ENCODE measurements around the gene MYO18A. TPM values are rescaled to one million over a fixed set of nuclear protein-coding genes. Genes with fewer than 3 reads are reported as not detected.

MYO18A gene
- total and polyA plus RNA-seq, 10 of the 15 experiments (the other 5 are each of a cell fraction or from before 2014, with no cell fraction given): 2.9 to 66.0 (median 24.5) TPM

DNA sequence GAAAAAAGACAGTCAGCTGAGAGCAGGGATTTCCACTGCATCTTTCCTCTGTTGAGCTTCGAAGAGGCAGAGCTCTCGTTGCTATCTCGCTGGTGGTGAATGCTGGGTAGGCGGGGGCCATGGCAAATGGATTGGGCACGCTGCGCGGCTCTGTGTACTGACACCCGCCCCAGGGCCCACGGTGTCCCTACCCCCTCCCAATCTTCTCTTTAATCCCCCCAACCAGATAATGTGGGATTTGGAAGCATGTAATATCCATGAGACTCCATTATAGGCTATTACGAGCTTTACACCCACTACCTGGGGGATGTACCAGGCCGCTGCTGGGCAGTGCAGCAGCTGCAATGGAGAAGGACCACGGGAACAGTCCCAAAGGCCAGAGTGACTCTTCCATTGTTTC is 129.0 kb downstream of the MYO18A start:
- Histone ChIP-seq H3K79me2 (ENCODE audit: control insufficient read depth, insufficient read depth, low read length) (no peaks in the 10 kb centered on the region), H3K9ac (ENCODE audit: control insufficient read depth, insufficient read depth, low read length) (no peak overlapping the region), H3K4me2 (ENCODE audit: control insufficient read depth, insufficient read depth) (no peak overlapping the region), H3K27me3 (replicated peaks in 1 of 2; ENCODE audit: control insufficient read depth in 2 of 2, insufficient read depth in 2 of 2, low read length in 1 of 2) (peaks cover 2 to 4% of the 10 kb centered on the region in 2 experiments; a peak in 3 of 4 replicates), H4K20me1 (ENCODE audit: control insufficient read depth, insufficient read depth) (no peaks in the 10 kb centered on the region), H3K4me1 (ENCODE audit: control insufficient read depth, insufficient read depth, low read length) (no peaks in the 10 kb centered on the region), H2AFZ (ENCODE audit: control insufficient read depth, low read depth, low read length) (no peak overlapping the region), H3K4me3 (no peak overlapping the region), H3K36me3 (ENCODE audit: control insufficient read depth in 2 of 2, insufficient read depth in 2 of 2, low read length in 1 of 2) (no peaks in the 10 kb centered on the region), H3K9me3 (replicated peaks; ENCODE audit: control insufficient read depth, insufficient read depth, low read length) (no peaks in the 10 kb centered on the region), H3K27ac (ENCODE audit: control insufficient read depth, insufficient read depth) (no peak overlapping the region)
- ChIA-PET CTCF (no interaction called here), SMC1A (ENCODE audit: uncharacterized antibody, unreplicated experiment) (no interaction called here), POLR2A (no interaction called here), RAD21 (ENCODE audit: unreplicated experiment) (no interaction called here)
- BruUV-seq (replicated peaks): no TSS peak
- in situ Hi-C loops (cut with MboI) (no loop called here), intact Hi-C loops (cut with micrococcal nuclease; ENCODE audit: unreplicated experiment) (loop anchor here (10.0 kb wide), 1 partner anchor 76 kb away; no protein-coding TSS in a partner anchor)
- no peak for DNase-seq (ENCODE audit: low read depth, low spot score)
- FAIRE-seq: no peak
- WGBS (ENCODE audit: insufficient coverage, insufficient replicate concordance, low lambda C conversion rate, missing lambda C conversion rate): 43% methylated on average over 12 of the region's 12 CpGs
- ATAC-seq: no peak
- TF ChIP-seq ZBED1 (IDR thresholded peaks at IDR 0.05; ENCODE audit: borderline replicate concordance) (no peak), WRNIP1 (IDR thresholded peaks at IDR 0.05; ENCODE audit: borderline replicate concordance, low read depth, low read length) (no peak), EP300 (IDR thresholded peaks at IDR 0.05; ENCODE audit: borderline replicate concordance in 1 of 2, control insufficient read depth in 1 of 2, low read depth in 2 of 2, low read length in 2 of 2) (no peak), FOS (IDR thresholded peaks at IDR 0.05; ENCODE audit: borderline replicate concordance, extremely low read depth, insufficient read length) (no peak), MTA2 (IDR thresholded peaks at IDR 0.05; ENCODE audit: low read depth) (no peak), MYC (IDR thresholded peaks at IDR 0.05; ENCODE audit: insufficient read depth, insufficient read length, insufficient replicate concordance, low read length, severe bottlenecking) (no peak), KDM1A (IDR thresholded peaks at IDR 0.05; ENCODE audit: borderline replicate concordance) (no peak)
- TF ChIP-seq, protein P1, sequence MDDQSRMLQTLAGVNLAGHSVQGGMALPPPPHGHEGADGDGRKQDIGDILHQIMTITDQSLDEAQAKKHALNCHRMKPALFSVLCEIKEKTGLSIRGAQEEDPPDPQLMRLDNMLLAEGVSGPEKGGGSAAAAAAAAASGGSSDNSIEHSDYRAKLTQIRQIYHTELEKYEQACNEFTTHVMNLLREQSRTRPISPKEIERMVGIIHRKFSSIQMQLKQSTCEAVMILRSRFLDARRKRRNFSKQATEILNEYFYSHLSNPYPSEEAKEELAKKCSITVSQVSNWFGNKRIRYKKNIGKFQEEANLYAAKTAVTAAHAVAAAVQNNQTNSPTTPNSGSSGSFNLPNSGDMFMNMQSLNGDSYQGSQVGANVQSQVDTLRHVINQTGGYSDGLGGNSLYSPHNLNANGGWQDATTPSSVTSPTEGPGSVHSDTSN (IDR thresholded peaks at IDR 0.05; ENCODE audit: insufficient replicate concordance, low read depth, low read length): no peak
- TF ChIP-seq, protein P2, sequence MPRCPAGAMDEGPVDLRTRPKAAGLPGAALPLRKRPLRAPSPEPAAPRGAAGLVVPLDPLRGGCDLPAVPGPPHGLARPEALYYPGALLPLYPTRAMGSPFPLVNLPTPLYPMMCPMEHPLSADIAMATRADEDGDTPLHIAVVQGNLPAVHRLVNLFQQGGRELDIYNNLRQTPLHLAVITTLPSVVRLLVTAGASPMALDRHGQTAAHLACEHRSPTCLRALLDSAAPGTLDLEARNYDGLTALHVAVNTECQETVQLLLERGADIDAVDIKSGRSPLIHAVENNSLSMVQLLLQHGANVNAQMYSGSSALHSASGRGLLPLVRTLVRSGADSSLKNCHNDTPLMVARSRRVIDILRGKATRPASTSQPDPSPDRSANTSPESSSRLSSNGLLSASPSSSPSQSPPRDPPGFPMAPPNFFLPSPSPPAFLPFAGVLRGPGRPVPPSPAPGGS (IDR thresholded peaks at IDR 0.05; ENCODE audit: borderline replicate concordance, insufficient read depth, low read depth, low read length, poor library complexity, severe bottlenecking): no peak
- TF ChIP-seq, protein P3, sequence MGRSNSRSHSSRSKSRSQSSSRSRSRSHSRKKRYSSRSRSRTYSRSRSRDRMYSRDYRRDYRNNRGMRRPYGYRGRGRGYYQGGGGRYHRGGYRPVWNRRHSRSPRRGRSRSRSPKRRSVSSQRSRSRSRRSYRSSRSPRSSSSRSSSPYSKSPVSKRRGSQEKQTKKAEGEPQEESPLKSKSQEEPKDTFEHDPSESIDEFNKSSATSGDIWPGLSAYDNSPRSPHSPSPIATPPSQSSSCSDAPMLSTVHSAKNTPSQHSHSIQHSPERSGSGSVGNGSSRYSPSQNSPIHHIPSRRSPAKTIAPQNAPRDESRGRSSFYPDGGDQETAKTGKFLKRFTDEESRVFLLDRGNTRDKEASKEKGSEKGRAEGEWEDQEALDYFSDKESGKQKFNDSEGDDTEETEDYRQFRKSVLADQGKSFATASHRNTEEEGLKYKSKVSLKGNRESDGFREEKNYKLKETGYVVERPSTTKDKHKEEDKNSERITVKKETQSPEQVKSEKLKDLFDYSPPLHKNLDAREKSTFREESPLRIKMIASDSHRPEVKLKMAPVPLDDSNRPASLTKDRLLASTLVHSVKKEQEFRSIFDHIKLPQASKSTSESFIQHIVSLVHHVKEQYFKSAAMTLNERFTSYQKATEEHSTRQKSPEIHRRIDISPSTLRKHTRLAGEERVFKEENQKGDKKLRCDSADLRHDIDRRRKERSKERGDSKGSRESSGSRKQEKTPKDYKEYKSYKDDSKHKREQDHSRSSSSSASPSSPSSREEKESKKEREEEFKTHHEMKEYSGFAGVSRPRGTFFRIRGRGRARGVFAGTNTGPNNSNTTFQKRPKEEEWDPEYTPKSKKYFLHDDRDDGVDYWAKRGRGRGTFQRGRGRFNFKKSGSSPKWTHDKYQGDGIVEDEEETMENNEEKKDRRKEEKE (IDR thresholded peaks at IDR 0.05): no peak
- TF ChIP-seq, protein P4, sequence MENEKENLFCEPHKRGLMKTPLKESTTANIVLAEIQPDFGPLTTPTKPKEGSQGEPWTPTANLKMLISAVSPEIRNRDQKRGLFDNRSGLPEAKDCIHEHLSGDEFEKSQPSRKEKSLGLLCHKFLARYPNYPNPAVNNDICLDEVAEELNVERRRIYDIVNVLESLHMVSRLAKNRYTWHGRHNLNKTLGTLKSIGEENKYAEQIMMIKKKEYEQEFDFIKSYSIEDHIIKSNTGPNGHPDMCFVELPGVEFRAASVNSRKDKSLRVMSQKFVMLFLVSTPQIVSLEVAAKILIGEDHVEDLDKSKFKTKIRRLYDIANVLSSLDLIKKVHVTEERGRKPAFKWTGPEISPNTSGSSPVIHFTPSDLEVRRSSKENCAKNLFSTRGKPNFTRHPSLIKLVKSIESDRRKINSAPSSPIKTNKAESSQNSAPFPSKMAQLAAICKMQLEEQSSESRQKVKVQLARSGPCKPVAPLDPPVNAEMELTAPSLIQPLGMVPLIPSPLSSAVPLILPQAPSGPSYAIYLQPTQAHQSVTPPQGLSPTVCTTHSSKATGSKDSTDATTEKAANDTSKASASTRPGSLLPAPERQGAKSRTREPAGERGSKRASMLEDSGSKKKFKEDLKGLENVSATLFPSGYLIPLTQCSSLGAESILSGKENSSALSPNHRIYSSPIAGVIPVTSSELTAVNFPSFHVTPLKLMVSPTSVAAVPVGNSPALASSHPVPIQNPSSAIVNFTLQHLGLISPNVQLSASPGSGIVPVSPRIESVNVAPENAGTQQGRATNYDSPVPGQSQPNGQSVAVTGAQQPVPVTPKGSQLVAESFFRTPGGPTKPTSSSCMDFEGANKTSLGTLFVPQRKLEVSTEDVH (IDR thresholded peaks at IDR 0.05; ENCODE audit: low read depth, partially characterized antibody): no peak
- TF ChIP-seq, protein P5, sequence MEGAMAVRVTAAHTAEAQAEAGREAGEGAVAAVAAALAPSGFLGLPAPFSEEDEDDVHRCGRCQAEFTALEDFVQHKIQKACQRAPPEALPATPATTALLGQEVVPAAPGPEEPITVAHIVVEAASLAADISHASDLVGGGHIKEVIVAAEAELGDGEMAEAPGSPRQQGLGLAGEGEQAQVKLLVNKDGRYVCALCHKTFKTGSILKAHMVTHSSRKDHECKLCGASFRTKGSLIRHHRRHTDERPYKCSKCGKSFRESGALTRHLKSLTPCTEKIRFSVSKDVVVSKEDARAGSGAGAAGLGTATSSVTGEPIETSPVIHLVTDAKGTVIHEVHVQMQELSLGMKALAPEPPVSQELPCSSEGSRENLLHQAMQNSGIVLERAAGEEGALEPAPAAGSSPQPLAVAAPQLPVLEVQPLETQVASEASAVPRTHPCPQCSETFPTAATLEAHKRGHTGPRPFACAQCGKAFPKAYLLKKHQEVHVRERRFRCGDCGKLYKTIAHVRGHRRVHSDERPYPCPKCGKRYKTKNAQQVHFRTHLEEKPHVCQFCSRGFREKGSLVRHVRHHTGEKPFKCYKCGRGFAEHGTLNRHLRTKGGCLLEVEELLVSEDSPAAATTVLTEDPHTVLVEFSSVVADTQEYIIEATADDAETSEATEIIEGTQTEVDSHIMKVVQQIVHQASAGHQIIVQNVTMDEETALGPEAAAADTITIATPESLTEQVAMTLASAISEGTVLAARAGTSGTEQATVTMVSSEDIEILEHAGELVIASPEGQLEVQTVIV (IDR thresholded peaks at IDR 0.05; ENCODE audit: borderline replicate concordance, partially characterized antibody): no peak

Measured in GM12878 (cell line).